ENCODE results near the gene LTBP1.

The LTBP1 gene

GRCh38 chr2:33265584-33266338 is 319.0 kb downstream of the LTBP1 start:
- no peak for DNase-seq (ENCODE audit: extremely low read depth, insufficient read length)
- no peak for TF ChIP-seq CTCF (IDR thresholded peaks at IDR 0.05; ENCODE audit: insufficient read depth, low read length, poor library complexity, severe bottlenecking)
- no peaks in the 10 kb centered on the region for H3K36me3 ChIP-seq (ENCODE audit: control insufficient read depth, insufficient read depth, low read length)
- no peak overlapping the region for H3K4me3 ChIP-seq (replicated peaks; ENCODE audit: low read depth, low read length)
- peaks cover 2% of the 10 kb centered on the region for H3K27me3 ChIP-seq (replicated peaks; ENCODE audit: control insufficient read depth, insufficient read depth, low read length)

- no peaks in the 10 kb centered on the region for H3K36me3 ChIP-seq (ENCODE audit: control insufficient read depth, insufficient read depth, low read length)
- H3K27me3 ChIP-seq (replicated peaks; ENCODE audit: control insufficient read depth, insufficient read depth, low read length) = peaks cover 2% of the 10 kb centered on the region
- no peak overlapping the region for H3K4me3 ChIP-seq (replicated peaks; ENCODE audit: low read depth, low read length)
- DNase-seq (ENCODE audit: extremely low read depth, insufficient read length) = no peak
- TF ChIP-seq CTCF (IDR thresholded peaks at IDR 0.05; ENCODE audit: insufficient read depth, low read length, poor library complexity, severe bottlenecking) = no peak
Observed at GRCh38 chr2:33266467-33266866, 319.7 kb downstream of the LTBP1 start.

GRCh38 chr2:33267043-33267442 is 320.3 kb downstream of the LTBP1 start:
- TF ChIP-seq CTCF (IDR thresholded peaks at IDR 0.05; ENCODE audit: insufficient read depth, low read length, poor library complexity, severe bottlenecking) = no peak
- H3K36me3 ChIP-seq (ENCODE audit: control insufficient read depth, insufficient read depth, low read length) = no peaks in the 10 kb centered on the region

GRCh38 chr2:33267756-33268155 is 321.0 kb downstream of the LTBP1 start:
- TF ChIP-seq CTCF (IDR thresholded peaks at IDR 0.05; ENCODE audit: insufficient read depth, low read length, poor library complexity, severe bottlenecking) = no peak
- no peak for DNase-seq (ENCODE audit: extremely low read depth, insufficient read length)
- Histone ChIP-seq H3K36me3 (ENCODE audit: control insufficient read depth, insufficient read depth, low read length) (no peaks in the 10 kb centered on the region), H3K27me3 (replicated peaks; ENCODE audit: control insufficient read depth, insufficient read depth, low read length) (peaks cover 2% of the 10 kb centered on the region), H3K4me3 (replicated peaks; ENCODE audit: low read depth, low read length) (no peak overlapping the region)

More at GRCh38 chr2:33267043-33267442, 320.3 kb downstream of the LTBP1 start:
- no peak for DNase-seq (ENCODE audit: extremely low read depth, insufficient read length)
- H3K4me3 ChIP-seq (replicated peaks; ENCODE audit: low read depth, low read length) = no peak overlapping the region
- H3K27me3 ChIP-seq (replicated peaks; ENCODE audit: control insufficient read depth, insufficient read depth, low read length) = peaks cover 2% of the 10 kb centered on the region

- peaks cover 2% of the 10 kb centered on the region for H3K27me3 ChIP-seq (replicated peaks; ENCODE audit: control insufficient read depth, insufficient read depth, low read length)
- H3K36me3 ChIP-seq (ENCODE audit: control insufficient read depth, insufficient read depth, low read length) = no peaks in the 10 kb centered on the region
- no peak for TF ChIP-seq CTCF (IDR thresholded peaks at IDR 0.05; ENCODE audit: insufficient read depth, low read length, poor library complexity, severe bottlenecking)
- DNase-seq (ENCODE audit: extremely low read depth, insufficient read length) = no peak
- no peak overlapping the region for H3K4me3 ChIP-seq (replicated peaks; ENCODE audit: low read depth, low read length)
Observed at GRCh38 chr2:33268246-33268831, 321.6 kb downstream of the LTBP1 start.

Measured in GM06990 (cell line).